Stimulated activated CD4-positive, alpha-beta T cell treated with anti-CD3 and anti-CD28 coated beads, Interleukin-1b, Interleukin-23, amount 100 ng/mL, for 24 hours (primary cell): ENCODE results near the gene LEKR1.
"Not testable (repeated sequence)": the region's sequence is repeated elsewhere in the genome, so short reads cannot be mapped to it uniquely, and the experiment has no call there.

Experiments used
- DNase-seq, 4 experiments: peaks; one replicate each; pipeline ENCODE4 v3.0.0-alpha.2; 2020; ENCODE audit warnings: low read depth in 4 of 4, low spot score in 1 of 4

Gene LEKR1

GRCh38 chr3:156834435-156834834 lies 8.3 kb downstream of the LEKR1 start:
- no peak for DNase-seq

GRCh38 chr3:156834962-156835535 lies 8.9 kb downstream of the LEKR1 start:
- DNase-seq, result no peak

GRCh38 chr3:156836701-156837100 lies 10.5 kb downstream of the LEKR1 start:
- DNase-seq, result no peak

- no peak for DNase-seq
Measured at GRCh38 chr3:156837115-156837514, 11.0 kb downstream of the LEKR1 start.

GRCh38 chr3:156838035-156838434 lies 11.9 kb downstream of the LEKR1 start:
- DNase-seq, result no peak

GRCh38 chr3:156840826-156841689 lies 14.9 kb downstream of the LEKR1 start:
- DNase-seq, result no peak

GRCh38 chr3:156843071-156843808 lies 17.1 kb downstream of the LEKR1 start:
- no peak for DNase-seq

- no peak for DNase-seq
Measured at GRCh38 chr3:156847752-156848448, 21.7 kb downstream of the LEKR1 start.

- no peak for DNase-seq
Measured at GRCh38 chr3:156859578-156859977, 33.4 kb downstream of the LEKR1 start.

GRCh38 chr3:156860873-156861272 lies 34.7 kb downstream of the LEKR1 start:
- no peak for DNase-seq

GRCh38 chr3:156862338-156862737 lies 36.2 kb downstream of the LEKR1 start:
- no peak for DNase-seq

- DNase-seq, result no peak
Measured at GRCh38 chr3:156865732-156866131, 39.6 kb downstream of the LEKR1 start.

- no peak for DNase-seq
Measured at GRCh38 chr3:156867174-156867573, 41.0 kb downstream of the LEKR1 start.

- DNase-seq, result no peak
Measured at GRCh38 chr3:156867920-156868319, 41.8 kb downstream of the LEKR1 start.

- no peak for DNase-seq
Measured at GRCh38 chr3:156873906-156874305, 47.8 kb downstream of the LEKR1 start.

- not testable (repeated sequence) for DNase-seq
Measured at GRCh38 chr3:156879491-156879890, 53.3 kb downstream of the LEKR1 start.

GRCh38 chr3:156885761-156886160 lies 59.6 kb downstream of the LEKR1 start:
- no peak for DNase-seq

- no peak for DNase-seq
Measured at GRCh38 chr3:156888176-156888575, 62.0 kb downstream of the LEKR1 start.

- DNase-seq, result no peak
Measured at GRCh38 chr3:156888576-156888975, 62.4 kb downstream of the LEKR1 start.

- DNase-seq, result no peak
Measured at GRCh38 chr3:156892701-156893100, 66.5 kb downstream of the LEKR1 start.

- DNase-seq, result not testable (repeated sequence)
Measured at GRCh38 chr3:156895374-156895773, 69.2 kb downstream of the LEKR1 start.
